T-helper 17 cell (primary cell): ENCODE results near the gene SCGB1A1. TPM values are rescaled to one million over a fixed set of nuclear protein-coding genes. Genes with fewer than 3 reads are reported as not detected.

Source experiments
- ATAC-seq: fragments of 150-1000 bp; cut with Tn5 transposase; 2 replicates; pipeline ENCODE4 v1.10.0; 2021; ENCODE audit warnings: mild to moderate bottlenecking, moderate library complexity
- DNase-seq, 3 donors: peaks; one replicate each; pipeline versions ENCODE4 v3.0.0 to v3.0.0-alpha.2; 2020 to 2021
- H3K9me3 ChIP-seq: one replicate; pipeline ENCODE4 v1.7.0; 2013; ENCODE audit warnings: low read length, mild to moderate bottlenecking; ENCODE audit not compliant: control insufficient read depth, poor library complexity, severe bottlenecking
- H3K27ac Mint-ChIP-seq: one replicate; pipeline ENCODE4 v1.8.0; 2022; ENCODE audit warnings: mild to moderate bottlenecking, moderate library complexity, mixed read lengths
- H3K27me3 Mint-ChIP-seq: one replicate; pipeline ENCODE4 v1.8.0; 2022; ENCODE audit warnings: mixed read lengths
- H3K36me3 Mint-ChIP-seq: one replicate; pipeline ENCODE4 v1.8.0; 2022; ENCODE audit warnings: low read depth, mixed read lengths
- H3K4me1 Mint-ChIP-seq: one replicate; pipeline ENCODE4 v1.8.0; 2022; ENCODE audit warnings: mild to moderate bottlenecking, mixed read lengths
- H3K4me3 Mint-ChIP-seq: one replicate; pipeline ENCODE4 v1.8.0; 2022; ENCODE audit warnings: mild to moderate bottlenecking, moderate library complexity, mixed read lengths
- total RNA-seq, 4 donors: library from RNA in 2 of 4; stranded (reverse) in 2 of 4; gene quantifications; one replicate each; pipeline ENCODE4 v1.2.3 and lab custom pipeline; 2022 to 2026

SCGB1A1 gene
- total RNA-seq, 2 donors from 2014 or later, result not detected

DNA sequence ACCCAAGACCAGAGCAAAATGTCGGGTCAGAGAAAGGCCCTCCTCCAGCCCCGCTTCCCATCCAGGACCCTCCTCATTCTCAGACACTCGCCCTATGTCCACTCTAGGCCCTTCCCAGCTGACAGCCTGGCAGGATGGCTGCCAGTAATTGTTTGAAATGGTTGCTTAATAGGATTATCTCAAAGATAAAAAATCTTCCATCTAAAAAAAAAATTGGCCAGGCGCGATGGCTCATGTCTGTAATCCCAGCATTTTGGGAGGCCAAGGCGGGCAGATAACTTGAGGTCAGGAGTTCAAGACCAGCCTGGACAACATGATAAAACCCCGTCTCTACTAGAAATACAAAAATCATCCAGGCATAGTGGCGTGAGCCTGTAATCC is 32.4 kb downstream of the SCGB1A1 start:
- Mint-ChIP-seq H3K4me1 (peaks cover 9% of the 10 kb centered on the region), H3K27me3 (peaks cover 23% of the 10 kb centered on the region), H3K4me3 (no peak overlapping the region), H3K27ac (no peak overlapping the region), H3K36me3 (peaks cover 19% of the 10 kb centered on the region)
- DNase-seq (no peak), ATAC-seq (no peak)
- no peaks in the 10 kb centered on the region for H3K9me3 ChIP-seq

DNA sequence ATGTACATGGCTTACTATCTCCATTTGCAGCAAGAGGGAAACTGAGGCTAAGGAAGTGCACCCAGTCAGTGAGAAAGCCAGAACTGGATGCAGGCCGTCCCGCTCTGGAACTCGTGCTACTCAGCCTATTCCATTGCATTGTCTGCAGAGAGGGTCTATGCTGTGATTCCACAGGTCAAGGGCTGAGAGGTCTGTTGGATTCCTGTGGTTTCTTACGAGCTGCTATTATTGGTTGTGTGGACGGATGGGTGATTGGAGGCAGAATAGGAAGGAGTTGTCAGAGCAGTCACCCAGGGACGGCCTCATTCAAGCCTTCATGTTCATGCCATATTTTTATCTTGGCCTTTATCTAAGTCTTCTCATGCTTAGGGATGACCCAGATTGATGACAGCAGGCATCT is 33.4 kb downstream of the SCGB1A1 start:
- Mint-ChIP-seq H3K4me1 (peaks cover 7% of the 10 kb centered on the region), H3K27me3 (peaks cover 13% of the 10 kb centered on the region), H3K36me3 (peaks cover 13% of the 10 kb centered on the region), H3K4me3 (no peak overlapping the region), H3K27ac (no peak overlapping the region)
- no peak for ATAC-seq
- no peak for DNase-seq
- H3K9me3 ChIP-seq, result no peaks in the 10 kb centered on the region

DNA sequence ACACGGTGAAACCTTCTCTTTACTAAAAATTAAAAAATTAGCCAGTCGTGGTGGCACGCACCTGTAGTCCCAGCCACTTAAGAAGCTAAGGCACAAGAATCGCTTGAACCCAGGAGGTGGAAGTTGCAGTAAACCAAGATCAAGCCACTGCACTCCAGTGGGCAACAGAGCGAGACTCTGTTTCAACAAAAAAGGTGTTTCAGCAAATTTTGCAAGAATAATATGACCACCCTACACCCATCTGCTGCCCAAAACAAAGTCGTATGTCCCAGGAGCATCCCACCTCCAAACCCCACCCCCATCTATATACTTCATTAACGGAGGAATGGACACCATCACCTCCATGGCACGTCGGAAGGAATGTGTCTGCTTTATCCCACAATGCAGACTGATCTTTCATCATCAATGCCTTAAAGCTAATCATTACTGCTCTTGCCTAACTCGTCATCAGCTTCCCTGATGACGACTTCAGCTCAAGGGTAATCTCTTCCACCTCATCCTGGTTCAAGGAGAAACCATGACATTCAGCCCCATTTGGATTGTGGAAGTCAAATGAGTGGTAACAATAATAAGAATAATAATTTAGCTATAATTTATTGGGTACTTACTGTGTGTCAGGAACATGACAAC is 34.1 kb downstream of the SCGB1A1 start:
- DNase-seq, result no peak
- H3K4me1 Mint-ChIP-seq, result peaks cover 5% of the 10 kb centered on the region
- H3K27me3 Mint-ChIP-seq, result peaks cover 6% of the 10 kb centered on the region

GRCh38 chr11:62456630-62457029 is 37.8 kb downstream of the SCGB1A1 start:
- Mint-ChIP-seq H3K27me3 (no peaks in the 10 kb centered on the region), H3K36me3 (no peaks in the 10 kb centered on the region), H3K4me1 (no peaks in the 10 kb centered on the region), H3K4me3 (no peak overlapping the region), H3K27ac (no peak overlapping the region)
- DNase-seq (no peak), ATAC-seq (no peak)
- H3K9me3 ChIP-seq, result no peaks in the 10 kb centered on the region

More for the DNA sequence above, 34.1 kb downstream of the SCGB1A1 start:
- ATAC-seq, result no peak
- Mint-ChIP-seq H3K36me3 (peaks cover 8% of the 10 kb centered on the region), H3K4me3 (no peak overlapping the region), H3K27ac (no peak overlapping the region)
- no peaks in the 10 kb centered on the region for H3K9me3 ChIP-seq

DNA sequence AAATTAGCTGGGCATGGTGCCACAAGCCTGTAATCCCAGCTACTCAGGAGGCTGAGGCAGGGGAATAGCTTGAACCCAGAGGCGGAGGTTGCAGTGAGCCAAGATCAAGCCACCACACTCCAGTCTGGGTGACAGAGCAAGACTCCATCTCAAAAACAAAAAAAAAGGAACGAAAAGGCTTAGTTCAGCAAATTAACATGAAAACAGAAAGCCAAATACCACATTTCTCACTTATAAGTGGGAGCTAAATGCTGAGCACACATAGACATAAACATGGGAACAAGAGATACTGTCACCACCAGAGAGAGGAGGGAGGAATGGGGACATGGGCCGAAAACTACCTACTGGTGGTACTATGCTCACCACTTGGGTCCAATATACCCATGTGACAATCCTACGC is 38.6 kb downstream of the SCGB1A1 start:
- no peak overlapping the region for H3K4me3 Mint-ChIP-seq
- H3K36me3 Mint-ChIP-seq, result no peaks in the 10 kb centered on the region
- no peak for DNase-seq

GRCh38 chr11:62458212-62459002 is 39.6 kb downstream of the SCGB1A1 start:
- no peaks in the 10 kb centered on the region for H3K27me3 Mint-ChIP-seq
- no peak overlapping the region for H3K4me3 Mint-ChIP-seq
- no peak overlapping the region for H3K27ac Mint-ChIP-seq
- peaks cover 5% of the 10 kb centered on the region for H3K4me1 Mint-ChIP-seq
- ATAC-seq (no peak), DNase-seq (no peak)
- no peaks in the 10 kb centered on the region for H3K9me3 ChIP-seq
- H3K36me3 Mint-ChIP-seq, result no peaks in the 10 kb centered on the region

More for the DNA sequence above, 38.6 kb downstream of the SCGB1A1 start:
- H3K4me1 Mint-ChIP-seq, result peaks cover under 1% of the 10 kb centered on the region
- no peaks in the 10 kb centered on the region for H3K27me3 Mint-ChIP-seq
- H3K27ac Mint-ChIP-seq, result no peak overlapping the region
- H3K9me3 ChIP-seq, result no peaks in the 10 kb centered on the region
- no peak for ATAC-seq

- ATAC-seq, result no peak
- Mint-ChIP-seq H3K4me1 (peaks cover 7% of the 10 kb centered on the region), H3K27ac (no peak overlapping the region), H3K27me3 (no peaks in the 10 kb centered on the region), H3K36me3 (no peaks in the 10 kb centered on the region), H3K4me3 (no peak overlapping the region)
- DNase-seq, result no peak
- H3K9me3 ChIP-seq, result no peaks in the 10 kb centered on the region
Observed at GRCh38 chr11:62459080-62459479, 40.2 kb downstream of the SCGB1A1 start.

GRCh38 chr11:62461740-62462507 is 43.1 kb downstream of the SCGB1A1 start:
- ATAC-seq (no peak), DNase-seq (no peak)
- Mint-ChIP-seq H3K27ac (no peak overlapping the region), H3K36me3 (peaks cover 3% of the 10 kb centered on the region), H3K27me3 (no peaks in the 10 kb centered on the region), H3K4me3 (no peak overlapping the region), H3K4me1 (peaks cover 7% of the 10 kb centered on the region)
- no peaks in the 10 kb centered on the region for H3K9me3 ChIP-seq

GRCh38 chr11:62462508-62462892 is 43.7 kb downstream of the SCGB1A1 start:
- Mint-ChIP-seq H3K27me3 (no peaks in the 10 kb centered on the region), H3K27ac (no peak overlapping the region), H3K36me3 (peaks cover 3% of the 10 kb centered on the region), H3K4me1 (peaks cover 7% of the 10 kb centered on the region), H3K4me3 (no peak overlapping the region)
- DNase-seq (no peak), ATAC-seq (no peak)
- H3K9me3 ChIP-seq, result no peaks in the 10 kb centered on the region

GRCh38 chr11:62463121-62463542 is 44.3 kb downstream of the SCGB1A1 start:
- Mint-ChIP-seq H3K4me3 (peak overlapping the region; percentile 53), H3K27ac (peak overlapping the region; percentile 47), H3K36me3 (peaks cover 3% of the 10 kb centered on the region), H3K4me1 (peaks cover 7% of the 10 kb centered on the region), H3K27me3 (no peaks in the 10 kb centered on the region)
- DNase-seq (no peak), ATAC-seq (no peak)
- H3K9me3 ChIP-seq, result no peaks in the 10 kb centered on the region

GRCh38 chr11:62464655-62465054 is 45.8 kb downstream of the SCGB1A1 start:
- H3K9me3 ChIP-seq, result no peaks in the 10 kb centered on the region
- Mint-ChIP-seq H3K27ac (no peak overlapping the region), H3K4me1 (peaks cover 7% of the 10 kb centered on the region), H3K27me3 (no peaks in the 10 kb centered on the region), H3K4me3 (no peak overlapping the region), H3K36me3 (peaks cover 3% of the 10 kb centered on the region)
- ATAC-seq, result no peak
- no peak for DNase-seq

DNA sequence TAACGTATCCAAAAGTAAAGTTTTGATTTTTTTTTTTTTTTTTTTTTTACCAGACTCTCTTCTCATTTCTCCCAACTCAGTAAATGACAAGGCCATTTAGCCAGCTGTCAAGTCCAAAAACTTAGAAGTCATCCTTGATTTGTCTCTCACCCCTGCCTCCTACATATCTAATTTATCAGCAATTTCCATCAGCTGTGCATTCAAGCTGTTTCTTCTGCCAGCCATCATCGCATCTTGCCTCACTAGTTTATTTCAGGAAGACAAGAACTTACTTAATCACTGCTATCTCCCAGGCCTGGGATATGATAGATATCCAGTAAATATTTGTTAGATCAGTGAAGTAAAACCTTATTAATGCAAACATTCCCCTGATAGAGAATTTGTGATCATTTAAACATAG is 47.6 kb downstream of the SCGB1A1 start:
- Mint-ChIP-seq H3K27ac (no peak overlapping the region), H3K4me3 (no peak overlapping the region), H3K4me1 (peaks cover 7% of the 10 kb centered on the region), H3K36me3 (peaks cover 3% of the 10 kb centered on the region), H3K27me3 (no peaks in the 10 kb centered on the region)
- DNase-seq, result no peak
- ATAC-seq, result no peak
- H3K9me3 ChIP-seq, result no peaks in the 10 kb centered on the region

- Mint-ChIP-seq H3K4me3 (no peak overlapping the region), H3K4me1 (peaks cover under 1% of the 10 kb centered on the region), H3K36me3 (peaks cover 3% of the 10 kb centered on the region), H3K27me3 (no peaks in the 10 kb centered on the region), H3K27ac (no peak overlapping the region)
- H3K9me3 ChIP-seq, result no peaks in the 10 kb centered on the region
- DNase-seq (no peak), ATAC-seq (no peak)
Observed at GRCh38 chr11:62468577-62468976, 49.7 kb downstream of the SCGB1A1 start.
